SK-N-SH (cell line): ENCODE results near the gene HSPE1. TPM values are rescaled to one million over a fixed set of nuclear protein-coding genes. Genes with fewer than 3 reads are reported as not detected.

ENCODE experiments used
- CTCF ChIA-PET: fragments of 300-600, 350-600 bp; formaldehyde crosslinking; extraction: SDS; loops from one replicate; lab custom pipeline; 2021; lab: Yijun Ruan, JAX
- POLR2A ChIA-PET: fragments of 350-600 bp; sonication (Branson Sonifier 250); formaldehyde crosslinking; extraction: SDS; loops from one replicate; lab custom pipeline; 2020; ENCODE audit warnings: antibody characterized with exemption, inconsistent platforms; lab: Yijun Ruan, JAX
- DNase-seq: peaks from one replicate; pipeline ENCODE4 v3.0.0; 2012
- H2AFZ ChIP-seq: fragments of 200-600 bp; sonication (generic); 2 replicates; pipeline ENCODE4 v1.8.1; 2016; ENCODE audit warnings: antibody characterized with exemption, mild to moderate bottlenecking, low read depth
- H3F3A ChIP-seq: fragments of 200-600 bp; sonication (generic); replicated peaks from 2 replicates; pipeline ENCODE3; 2016; ENCODE audit warnings: antibody characterized with exemption, mild to moderate bottlenecking; ENCODE audit not compliant: insufficient read depth
- H3K27ac ChIP-seq, 2 experiments: fragments of 200-500 bp in 1 of 2; fragments of 200-600 bp in 1 of 2; sonication (Bioruptor generic) in 1 of 2; sonication (generic), shearing (Covaris generic) in 1 of 2; 2 replicates each; pipeline versions ENCODE4 v1.5.1 to v1.6.1; 2014 to 2016; ENCODE audit warnings: low read depth in 2 of 2, inconsistent platforms in 1 of 2, low read length in 1 of 2, mild to moderate bottlenecking in 1 of 2, mixed read lengths in 1 of 2
- H3K27me3 ChIP-seq: fragments of 200-600 bp; sonication (generic), shearing (Covaris generic); 2 replicates; pipeline ENCODE4 v1.6.1; 2016; ENCODE audit warnings: mixed run types; ENCODE audit not compliant: insufficient read depth
- H3K36me3 ChIP-seq, 2 experiments: fragments of 200-500 bp in 1 of 2; fragments of 200-600 bp in 1 of 2; sonication (Bioruptor generic) in 1 of 2; sonication (generic) in 1 of 2; replicated peaks in 1 of 2; 2 replicates each; pipeline versions ENCODE3 to v1.5.1; 2014 to 2016; ENCODE audit warnings: low read length in 1 of 2, mild to moderate bottlenecking in 1 of 2; ENCODE audit not compliant: insufficient read depth in 2 of 2, control insufficient read depth in 1 of 2
- H3K4me1 ChIP-seq, 2 experiments: fragments of 200-500 bp in 1 of 2; fragments of 200-600 bp in 1 of 2; sonication (Bioruptor generic) in 1 of 2; sonication (generic), shearing (Covaris generic) in 1 of 2; 2 replicates each; pipeline versions ENCODE4 v1.5.1 to v1.6.1; 2014 to 2016; ENCODE audit warnings: low read depth in 1 of 2, low read length in 1 of 2, mixed run types in 1 of 2; ENCODE audit not compliant: insufficient read depth in 2 of 2, control insufficient read depth in 1 of 2
- H3K4me2 ChIP-seq: fragments of 200-600 bp; sonication (generic), shearing (Covaris generic); 2 replicates; pipeline ENCODE4 v1.6.1; 2017; ENCODE audit warnings: mixed run types
- H3K4me3 ChIP-seq, 2 experiments: fragments of 200-500 bp in 1 of 2; fragments of 200-600 bp in 1 of 2; sonication (Bioruptor generic) in 1 of 2; sonication (generic), shearing (Covaris generic) in 1 of 2; 2 replicates each; pipeline versions ENCODE4 v1.5.1 to v1.8.1; 2014 to 2016; ENCODE audit warnings: low read depth in 2 of 2, inconsistent platforms in 1 of 2, low read length in 1 of 2, mild to moderate bottlenecking in 1 of 2, mixed read lengths in 1 of 2, moderate library complexity in 1 of 2
- H3K79me2 ChIP-seq: fragments of 200-600 bp; sonication (generic); 2 replicates; pipeline ENCODE4 v1.8.1; 2017; ENCODE audit warnings: mild to moderate bottlenecking; ENCODE audit not compliant: insufficient read depth
- H3K9ac ChIP-seq: fragments of 200-600 bp; sonication (generic); 2 replicates; pipeline ENCODE4 v1.6.1; 2017; ENCODE audit warnings: mixed run types
- H3K9me2 ChIP-seq: fragments of 200-600 bp; sonication (generic); 2 replicates; pipeline ENCODE4 v1.6.1; 2017; ENCODE audit warnings: mixed run types
- H3K9me3 ChIP-seq: fragments of 200-600 bp; sonication (generic); 2 replicates; pipeline ENCODE4 v1.6.1; 2017; ENCODE audit warnings: mixed run types, mild to moderate bottlenecking, moderate library complexity
- H4K20me1 ChIP-seq: fragments of 200-600 bp; sonication (generic); 2 replicates; pipeline ENCODE4 v1.6.1; 2017; ENCODE audit warnings: mild to moderate bottlenecking, mixed run types; ENCODE audit not compliant: insufficient read depth
- CHD2 ChIP-seq: fragments of 150-350 bp; IDR thresholded peaks from 2 replicates; pipeline ENCODE4 v1.6.1; 2018; ENCODE audit warnings: low read length; ENCODE audit not compliant: partially characterized antibody
- CTCF ChIP-seq: fragments of 200-600 bp; sonication (generic); IDR thresholded peaks from 2 replicates; pipeline ENCODE4 v1.6.1; 2017; ENCODE audit warnings: antibody characterized with exemption, mild to moderate bottlenecking, moderate library complexity
- ELF1 ChIP-seq: IDR thresholded peaks from 2 replicates; pipeline ENCODE4 v1.4.0; 2012
- FOXJ3 ChIP-seq: sonication (generic); formaldehyde crosslinking; IDR thresholded peaks from 2 replicates; pipeline ENCODE4 v1.5.1; 2020; ENCODE audit warnings: mild to moderate bottlenecking, missing genetic modification reagents
- GATA2 ChIP-seq: sonication (generic); formaldehyde crosslinking; IDR thresholded peaks from 2 replicates; pipeline ENCODE4 v1.5.0; 2020; ENCODE audit warnings: mild to moderate bottlenecking, missing genetic modification reagents
- JUND ChIP-seq: IDR thresholded peaks from 2 replicates; pipeline ENCODE4 v1.4.0; 2012
- MAX ChIP-seq: IDR thresholded peaks from 2 replicates; pipeline ENCODE4 v1.4.0; 2012; ENCODE audit warnings: low read depth
- MXI1 ChIP-seq: IDR thresholded peaks from 2 replicates; pipeline ENCODE4 v1.6.1; 2012; ENCODE audit warnings: mild to moderate bottlenecking, low read depth, low read length, improper control_type of control experiment
- NRF1 ChIP-seq: IDR thresholded peaks from 2 replicates; pipeline ENCODE4 v1.6.1; 2012; ENCODE audit warnings: low read depth, mild to moderate bottlenecking, low read length
- PBX3 ChIP-seq: IDR thresholded peaks from 2 replicates; pipeline ENCODE4; 2012
- RAD21 ChIP-seq: IDR thresholded peaks from 2 replicates; pipeline ENCODE4 v1.6.1; 2012; ENCODE audit warnings: mild to moderate bottlenecking, low read length
- RCOR1 ChIP-seq: fragments of 150-350 bp; IDR thresholded peaks from 2 replicates; pipeline ENCODE4 v1.6.1; 2017; ENCODE audit warnings: antibody characterized with exemption, low read length
- REST ChIP-seq: IDR thresholded peaks from 2 replicates; pipeline ENCODE4 v1.6.1; 2012; ENCODE audit warnings: mild to moderate bottlenecking, low read depth, low read length, moderate library complexity
- RXRA ChIP-seq: IDR thresholded peaks from 2 replicates; pipeline ENCODE4 v1.4.0; 2012; ENCODE audit warnings: low read depth, mild to moderate bottlenecking, borderline replicate concordance
- SIN3A ChIP-seq: IDR thresholded peaks from 2 replicates; pipeline ENCODE4 v1.6.1; 2012; ENCODE audit warnings: low read depth, mild to moderate bottlenecking, low read length, moderate library complexity, borderline replicate concordance
- SMC3 ChIP-seq: IDR thresholded peaks from 2 replicates; pipeline ENCODE4 v1.6.1; 2012; ENCODE audit warnings: low read depth, low read length, improper control_type of control experiment
- TEAD4 ChIP-seq: IDR thresholded peaks from 2 replicates; pipeline ENCODE4 v1.4.0; 2012; ENCODE audit warnings: mild to moderate bottlenecking, borderline replicate concordance; ENCODE audit not compliant: insufficient read depth
- USF1 ChIP-seq: IDR thresholded peaks from 2 replicates; pipeline ENCODE4 v1.4.0; 2012; ENCODE audit warnings: low read depth, borderline replicate concordance
- USF2 ChIP-seq: fragments of 150-350 bp; IDR thresholded peaks from 2 replicates; pipeline ENCODE4 v1.6.1; 2017; ENCODE audit warnings: antibody characterized with exemption, low read length, low read depth, borderline replicate concordance
- WGBS: methylation state at CpG from one replicate; pipeline ENCODE4 v1.1.6; 2017; ENCODE audit warnings: low lambda C conversion rate; 5-methylcytosine and 5-hydroxymethylcytosine counted together
- polyA plus RNA-seq, 3 experiments: library from polyadenylated mRNA; depleted of rRNA; stranded (reverse); fragments of >200 nt; gene quantifications; 2 replicates each; pipeline ENCODE4 v1.2.3, GENCODE V29; 2012

Gene HSPE1
- polyA plus RNA-seq, 1 of the 3 experiments (the other 2 are of a cell fraction) = 130 TPM

- ChIA-PET POLR2A (no interaction called here), CTCF (no interaction called here)
- Histone ChIP-seq H3K27me3 (no peaks in the 10 kb centered on the region), H3K27ac (no peak overlapping the region), H4K20me1 (no peaks in the 10 kb centered on the region), H3K4me2 (no peak overlapping the region), H3K79me2 (peaks cover 16% of the 10 kb centered on the region; the same call in 1 of the 2 replicates), H3K9ac (no peak overlapping the region), H3K9me3 (no peaks in the 10 kb centered on the region; the same call in 1 of the 2 replicates), H3K4me3 (no peak overlapping the region), H3K36me3 (peaks cover 58 to 88% of the 10 kb centered on the region in 2 experiments), H2AFZ (no peak overlapping the region), H3F3A (peaks cover 47% of the 10 kb centered on the region), H3K4me1 (no peaks in the 10 kb centered on the region), H3K9me2 (no peaks in the 10 kb centered on the region)
- no peak for TF ChIP-seq ELF1
- no peak for TF ChIP-seq MAX
- no peak for TF ChIP-seq USF1
- no peak for TF ChIP-seq USF2
- TF ChIP-seq REST = no peak
- TF ChIP-seq PBX3 = no peak
- TF ChIP-seq NRF1 = no peak
- no peak for TF ChIP-seq SIN3A
- no peak for TF ChIP-seq GATA2
- TF ChIP-seq TEAD4 = no peak
- no peak for TF ChIP-seq FOXJ3 (CRISPR knock-in tag)
- no peak for TF ChIP-seq CHD2
- no peak for TF ChIP-seq JUND
- no peak for TF ChIP-seq CTCF
- no peak for TF ChIP-seq RCOR1
- TF ChIP-seq RXRA = no peak
- no peak for TF ChIP-seq MXI1
- no peak for TF ChIP-seq SMC3
- TF ChIP-seq RAD21 = no peak
- 95% methylated on average over 4 of the region's 4 CpGs for WGBS
- DNase-seq = no peak
Measured at GRCh38 chr2:197487385-197487784, 12.8 kb upstream of the HSPE1 start.
